ENCODE results near the gene FAM131B. TPM values are rescaled to one million over a fixed set of nuclear protein-coding genes. Genes with fewer than 3 reads are reported as not detected.
A peak's percentile ranks its signal among the peaks of the same experiment; 100 is the strongest.

The FAM131B gene
- total and polyA plus RNA-seq, 9 of the 15 experiments (the other 6 are each of a cell fraction or from before 2014, with no cell fraction given): 0.03 to 0.04 TPM; not detected in 7

GRCh38 chr7:143305423-143306070, 57.0 kb downstream of the FAM131B start (continued):
- 0 out of 2 replicates have a peak, but pooled peaks have one; percentile 11 for TF ChIP-seq CGGBP1 (CRISPR knock-in tag; IDR thresholded peaks at IDR 0.05)

- FAIRE-seq (no peak), ATAC-seq (no peak; the same call in 2 of the 3 replicates), DNase-seq (ENCODE audit: extremely low read depth in 1 of 4, low spot score in 3 of 4) (no peak)
- peak overlapping the region in 1 of 2 experiments; percentile 22; a peak in 1 of 4 replicates for H3K9ac ChIP-seq (ENCODE audit: insufficient read depth in 1 of 2, low read depth in 2 of 2, low read length in 2 of 2)
- CTCF ChIA-PET (ENCODE audit: low intra/inter-chr PET ratio): interaction anchor here (4.1 kb wide), 1 partner anchor 64 kb away, joined by 39 read pairs; no protein-coding TSS in a partner anchor
- no peaks in the 10 kb centered on the region for H3K79me2 ChIP-seq (ENCODE audit: control insufficient read depth, insufficient read depth, low read length)
- no peak overlapping the region for H3K27ac ChIP-seq (ENCODE audit: extremely low read depth, low read depth, low read length)
- H4K20me1 ChIP-seq (replicated peaks; ENCODE audit: control insufficient read depth, insufficient read depth, low read length): peaks cover 12% of the 10 kb centered on the region; the same call in 1 of the 2 replicates
- no TSS peak for BruUV-seq (replicated peaks)
- peaks cover 84% of the 10 kb centered on the region for H3K36me3 ChIP-seq (ENCODE audit: control insufficient read depth, insufficient read depth, low read length)
- intact Hi-C loops (cut with micrococcal nuclease): loop anchor here (1.0 to 2.0 kb wide), 3 partner anchors 36 to 297 kb away; no protein-coding TSS in a partner anchor
- no peaks in the 10 kb centered on the region for H3K9me3 ChIP-seq (replicated peaks; ENCODE audit: control insufficient read depth, insufficient read depth, low read depth, low read length)
- H3K4me2 ChIP-seq (ENCODE audit: insufficient read depth, low read length): no peak overlapping the region
- 91% methylated on average over 6 of the region's 6 CpGs for WGBS (ENCODE audit: insufficient coverage, low coverage, missing lambda C conversion rate)
- no peak overlapping the region for H2AFZ ChIP-seq (ENCODE audit: low read depth, low read length)
- no peaks in the 10 kb centered on the region for H3K9me1 ChIP-seq (ENCODE audit: control insufficient read depth, insufficient read depth, low read length)
- POLR2A ChIA-PET: interaction anchor here (0.8 to 1.7 kb wide), 2 partner anchors 44 to 64 kb away, joined by 4 to 7 read pairs; no protein-coding TSS in a partner anchor
- H3K27me3 ChIP-seq (ENCODE audit: control insufficient read depth in 2 of 2, insufficient read depth in 2 of 2, low read length in 2 of 2): no peaks in the 10 kb centered on the region
- no peak overlapping the region for H3K4me3 ChIP-seq
- no peaks in the 10 kb centered on the region for H3K4me1 ChIP-seq (replicated peaks in 1 of 2; ENCODE audit: control insufficient read depth in 2 of 2, insufficient read depth in 2 of 2, low read length in 2 of 2)
- in situ Hi-C loops (cut with MboI): loop anchor here (10.0 kb wide), 2 partner anchors 60 to 290 kb away; no protein-coding TSS in a partner anchor
- TF ChIP-seq ZNF449 (CRISPR knock-in tag; IDR thresholded peaks at IDR 0.05) (no peak), KDM5B (IDR thresholded peaks at IDR 0.05; ENCODE audit: insufficient replicate concordance, low read depth, low read length) (no peak), PBX2 (CRISPR knock-in tag; IDR thresholded peaks at IDR 0.05; ENCODE audit: low read depth) (no peak), PBX2 (tag; conservative IDR thresholded peaks at IDR 0.05; ENCODE audit: low read depth) (no peak), CREB3L1 (IDR thresholded peaks at IDR 0.05; ENCODE audit: borderline replicate concordance, low read depth) (no peak), E2F5 (CRISPR knock-in tag; IDR thresholded peaks at IDR 0.05) (0 out of 2 replicates have a peak, but pooled peaks have one; percentile 13), RBM22 (IDR thresholded peaks at IDR 0.05; ENCODE audit: low read depth, low read length, poor library complexity, severe bottlenecking) (no peak), SREBF2 (CRISPR knock-in tag; IDR thresholded peaks at IDR 0.05) (no peak), TRIM28 (IDR thresholded peaks at IDR 0.05) (no peak)
Observed at GRCh38 chr7:143304938-143305337, 57.6 kb downstream of the FAM131B start.
